Activated CD4-positive, alpha-beta memory T cell treated with anti-CD3 and anti-CD28 coated beads, Interleukin-2, amount 10 ng/mL, durations not matched to agents 7 days and 5 days (primary cell): ENCODE data around the gene MKI67. TPM values are rescaled to one million over a fixed set of nuclear protein-coding genes. Genes with fewer than 3 reads are reported as not detected.
"Not testable (repeated sequence)": the region's sequence is repeated elsewhere in the genome, so short reads cannot be mapped to it uniquely, and the experiment has no call there.

Experiments used
- CTCF ChIA-PET: fragments of 350-600 bp; sonication (Branson Sonifier 250); formaldehyde crosslinking; loops from one replicate; lab custom pipeline; 2021; ENCODE audit warnings: antibody characterized with exemption, inconsistent platforms; lab: Charles Lee
- POLR2A ChIA-PET: fragments of 350-600 bp; sonication (Branson Sonifier 250); formaldehyde crosslinking; loops from one replicate; lab custom pipeline; 2021; ENCODE audit warnings: antibody characterized with exemption; lab: Charles Lee
- DNase-seq: peaks from one replicate; pipeline ENCODE4 v3.0.0-alpha.2; 2020
- H3K27ac Mint-ChIP-seq: one replicate; pipeline ENCODE4 v1.8.0; 2021; ENCODE audit warnings: mild to moderate bottlenecking, mixed read lengths
- H3K27me3 Mint-ChIP-seq: one replicate; pipeline ENCODE4 v1.8.0; 2021; ENCODE audit warnings: mixed read lengths
- H3K36me3 Mint-ChIP-seq: one replicate; pipeline ENCODE4 v1.8.0; 2021; ENCODE audit warnings: low read depth, mixed read lengths
- H3K4me1 Mint-ChIP-seq: one replicate; pipeline ENCODE4 v1.8.0; 2021; ENCODE audit warnings: mixed read lengths
- H3K4me3 Mint-ChIP-seq: one replicate; pipeline ENCODE4 v1.8.0; 2021; ENCODE audit warnings: mild to moderate bottlenecking, mixed read lengths
- H3K9me3 Mint-ChIP-seq: one replicate; pipeline ENCODE4 v1.8.0; 2021; ENCODE audit warnings: mixed read lengths
- total RNA-seq, 2 experiments: library from RNA; stranded (reverse); gene quantifications; one replicate each; pipeline ENCODE4 v1.2.3, GENCODE V29; 2021

The MKI67 gene, protein sequence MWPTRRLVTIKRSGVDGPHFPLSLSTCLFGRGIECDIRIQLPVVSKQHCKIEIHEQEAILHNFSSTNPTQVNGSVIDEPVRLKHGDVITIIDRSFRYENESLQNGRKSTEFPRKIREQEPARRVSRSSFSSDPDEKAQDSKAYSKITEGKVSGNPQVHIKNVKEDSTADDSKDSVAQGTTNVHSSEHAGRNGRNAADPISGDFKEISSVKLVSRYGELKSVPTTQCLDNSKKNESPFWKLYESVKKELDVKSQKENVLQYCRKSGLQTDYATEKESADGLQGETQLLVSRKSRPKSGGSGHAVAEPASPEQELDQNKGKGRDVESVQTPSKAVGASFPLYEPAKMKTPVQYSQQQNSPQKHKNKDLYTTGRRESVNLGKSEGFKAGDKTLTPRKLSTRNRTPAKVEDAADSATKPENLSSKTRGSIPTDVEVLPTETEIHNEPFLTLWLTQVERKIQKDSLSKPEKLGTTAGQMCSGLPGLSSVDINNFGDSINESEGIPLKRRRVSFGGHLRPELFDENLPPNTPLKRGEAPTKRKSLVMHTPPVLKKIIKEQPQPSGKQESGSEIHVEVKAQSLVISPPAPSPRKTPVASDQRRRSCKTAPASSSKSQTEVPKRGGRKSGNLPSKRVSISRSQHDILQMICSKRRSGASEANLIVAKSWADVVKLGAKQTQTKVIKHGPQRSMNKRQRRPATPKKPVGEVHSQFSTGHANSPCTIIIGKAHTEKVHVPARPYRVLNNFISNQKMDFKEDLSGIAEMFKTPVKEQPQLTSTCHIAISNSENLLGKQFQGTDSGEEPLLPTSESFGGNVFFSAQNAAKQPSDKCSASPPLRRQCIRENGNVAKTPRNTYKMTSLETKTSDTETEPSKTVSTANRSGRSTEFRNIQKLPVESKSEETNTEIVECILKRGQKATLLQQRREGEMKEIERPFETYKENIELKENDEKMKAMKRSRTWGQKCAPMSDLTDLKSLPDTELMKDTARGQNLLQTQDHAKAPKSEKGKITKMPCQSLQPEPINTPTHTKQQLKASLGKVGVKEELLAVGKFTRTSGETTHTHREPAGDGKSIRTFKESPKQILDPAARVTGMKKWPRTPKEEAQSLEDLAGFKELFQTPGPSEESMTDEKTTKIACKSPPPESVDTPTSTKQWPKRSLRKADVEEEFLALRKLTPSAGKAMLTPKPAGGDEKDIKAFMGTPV (N-terminal part only)
- 100 to 1,000 TPM; 253 to 272 TPM for total RNA-seq

DNA sequence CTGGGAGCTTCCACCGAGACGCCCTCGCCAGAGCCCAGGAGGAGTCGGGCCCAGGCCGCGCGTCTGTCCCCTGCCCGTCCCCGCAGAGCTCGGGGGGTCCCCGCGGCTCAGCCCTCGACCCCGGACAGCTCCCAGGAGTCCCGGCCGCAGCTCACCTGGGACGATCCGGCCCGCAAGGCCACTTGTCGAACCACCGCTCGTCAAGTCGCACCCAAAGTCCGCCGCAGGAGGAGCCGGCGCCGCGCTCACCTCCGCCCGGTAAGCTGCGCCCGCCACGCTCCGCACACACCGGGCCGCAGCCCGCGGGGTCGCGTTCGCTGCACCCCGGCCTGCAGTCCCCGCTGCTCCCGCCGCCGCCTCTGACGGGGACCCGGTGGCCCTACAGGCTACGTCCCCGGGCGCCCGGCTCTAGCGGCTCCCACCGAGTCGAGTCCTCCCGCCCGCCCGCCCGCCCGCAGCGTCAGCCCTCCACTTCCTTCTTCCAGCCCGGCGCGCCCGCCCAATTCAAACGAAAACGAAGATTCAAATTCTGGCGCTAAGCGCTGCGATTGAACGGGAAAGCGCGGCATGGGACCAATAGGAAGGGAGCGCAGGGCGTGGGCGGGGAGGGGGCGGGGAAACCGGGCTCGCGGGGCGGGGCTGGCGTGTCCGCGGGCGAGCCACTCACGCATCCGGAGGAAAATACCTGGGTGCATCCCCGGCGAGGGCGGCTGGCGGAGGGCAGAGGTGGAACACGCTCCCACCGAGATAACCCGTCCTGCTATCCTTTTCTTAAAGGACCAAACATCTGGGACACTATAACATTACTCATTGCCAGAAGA is at the start of gene MKI67:
Gene MKI67, minus strand, starts transcription at position 480 of the 821 bp plus-strand sequence. CDS start 756 bp downstream, outside the sequence.
- Mint-ChIP-seq H3K36me3 (peaks cover 41% of the 10 kb centered on the region), H3K4me1 (peaks cover 40% of the 10 kb centered on the region)

DNA sequence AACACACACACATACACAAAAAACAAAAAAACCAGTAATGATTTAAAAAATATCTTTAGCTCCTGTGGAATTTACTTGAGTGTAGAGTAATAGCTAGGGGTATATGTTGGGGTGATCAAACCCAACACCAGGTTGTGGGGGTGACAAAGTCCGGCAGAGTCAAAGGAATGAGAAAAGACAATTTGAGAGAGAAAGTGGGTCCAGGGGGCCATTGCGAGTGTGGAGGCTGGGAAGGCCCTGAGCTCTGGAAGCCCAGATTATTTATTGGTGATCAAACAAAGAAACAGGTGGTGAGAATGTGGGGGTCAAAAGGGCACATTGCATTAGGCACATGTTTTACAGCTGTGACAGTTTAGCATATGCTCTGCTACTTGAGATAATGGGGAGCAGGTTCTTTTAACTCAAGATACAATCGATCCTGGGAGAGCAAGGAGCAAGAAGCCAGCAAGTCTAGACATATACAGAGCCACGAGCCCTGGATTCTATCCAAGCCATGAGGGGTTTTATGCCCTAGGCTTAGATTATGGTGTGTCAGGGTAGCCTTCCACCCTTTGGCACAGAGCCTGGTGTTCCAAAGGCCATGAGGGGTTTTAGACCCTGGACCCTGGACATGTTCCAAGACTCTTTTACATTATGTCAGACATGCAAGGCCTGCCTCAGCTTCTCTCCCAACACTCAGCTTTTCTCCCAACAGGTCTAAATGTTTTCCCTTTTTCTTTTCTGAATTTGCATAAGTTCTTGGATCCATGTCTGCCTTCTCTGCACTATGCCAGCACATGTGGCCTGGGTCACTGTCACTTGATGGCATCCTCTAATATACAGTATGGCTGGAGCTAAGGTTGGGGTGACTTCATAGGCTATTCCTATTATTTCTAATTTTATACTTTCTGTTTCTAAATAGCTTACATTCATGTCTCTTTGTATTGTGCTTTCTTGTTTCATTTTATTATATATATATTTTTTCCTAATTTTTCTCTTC is 48.6 kb upstream of the MKI67 start:
- Mint-ChIP-seq H3K36me3 (peaks cover 5% of the 10 kb centered on the region), H3K4me1 (peaks cover 11% of the 10 kb centered on the region), H3K4me3 (no peak overlapping the region), H3K27me3 (peaks cover 20% of the 10 kb centered on the region), H3K9me3 (peaks cover 24% of the 10 kb centered on the region), H3K27ac (no peak overlapping the region)
- DNase-seq, result no peak
- POLR2A ChIA-PET, result interaction anchor here (0.6 kb wide), 1 partner anchor 48 kb away, joined by 3 read pairs; no protein-coding TSS in a partner anchor
- CTCF ChIA-PET, result interaction anchor here (0.5 to 14.3 kb wide), 5 partner anchors 9 to 36 kb away, joined by 3 to 205 read pairs (median 4); no protein-coding TSS in a partner anchor

More for the DNA sequence above, at the start of gene MKI67:
- ChIA-PET POLR2A (interaction anchor here (0.7 to 7.2 kb wide), 26 partner anchors 11 to 1984 kb away, joined by 3 to 84 read pairs (median 4); partner anchors contain the start of gene C10orf143), CTCF (interaction anchor here (0.6 to 1.5 kb wide), 10 partner anchors 9 to 321 kb away, joined by 3 to 10 read pairs (median 4); no protein-coding TSS in a partner anchor)
- peak within 1 kb of the TSS; percentile 94 for H3K27ac Mint-ChIP-seq
- DNase-seq, result peak; percentile 94
- peaks cover 11% of the 10 kb centered on the region for H3K27me3 Mint-ChIP-seq
- no peaks in the 10 kb centered on the region for H3K9me3 Mint-ChIP-seq
- H3K4me3 Mint-ChIP-seq, result peak within 1 kb of the TSS; percentile 99

DNA sequence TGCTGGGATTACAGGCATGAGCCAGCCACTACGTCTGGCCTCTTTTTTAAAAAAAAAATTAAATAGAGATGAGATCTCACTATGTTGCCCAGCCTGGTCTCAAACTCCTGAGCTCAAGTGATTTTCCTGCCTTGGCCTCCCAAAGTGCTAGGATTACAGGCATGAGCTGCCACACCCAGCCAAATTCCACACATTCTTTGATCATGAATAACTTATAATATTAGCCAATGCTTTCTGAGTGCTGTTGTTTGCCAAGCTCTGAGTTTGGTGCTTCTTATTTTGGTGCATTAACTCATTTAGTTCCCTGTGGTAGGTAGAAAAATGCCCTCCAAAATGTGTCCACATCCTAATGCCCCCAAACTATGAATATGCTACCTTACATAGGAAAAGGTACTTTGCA is 47.2 kb upstream of the MKI67 start:
- Mint-ChIP-seq H3K4me1 (peaks cover 2% of the 10 kb centered on the region), H3K4me3 (no peak overlapping the region), H3K27me3 (peaks cover 27% of the 10 kb centered on the region), H3K27ac (no peak overlapping the region), H3K9me3 (peaks cover 24% of the 10 kb centered on the region), H3K36me3 (peaks cover 5% of the 10 kb centered on the region)
- no peak for DNase-seq
- CTCF ChIA-PET, result interaction anchor here (0.6 to 14.3 kb wide), 3 partner anchors 21 to 104 kb away, joined by 3 to 205 read pairs (median 3); no protein-coding TSS in a partner anchor
- POLR2A ChIA-PET, result no interaction called here

DNA sequence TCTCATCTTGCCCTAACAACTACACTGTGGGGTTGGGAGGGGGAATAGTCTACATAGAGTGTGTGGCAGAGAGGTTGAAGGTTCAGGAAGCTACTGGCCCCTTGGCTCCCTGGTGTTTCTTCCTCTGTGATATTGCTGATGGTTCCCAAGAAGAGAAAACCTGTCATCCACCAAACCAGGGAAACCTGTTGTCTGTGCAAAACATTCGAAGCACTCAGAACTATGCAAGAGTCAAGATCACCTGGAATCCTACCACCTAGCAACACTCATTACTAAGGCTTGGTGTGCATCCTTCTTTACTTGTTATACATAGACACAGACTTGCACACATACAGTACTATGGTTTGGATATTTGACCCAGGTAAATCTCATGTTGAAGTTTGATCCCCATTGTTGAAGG is 46.5 kb upstream of the MKI67 start:
- Mint-ChIP-seq H3K27ac (no peak overlapping the region), H3K9me3 (peaks cover 24% of the 10 kb centered on the region), H3K4me1 (no peaks in the 10 kb centered on the region), H3K27me3 (peaks cover 28% of the 10 kb centered on the region), H3K4me3 (no peak overlapping the region), H3K36me3 (peaks cover 5% of the 10 kb centered on the region)
- ChIA-PET POLR2A (interaction anchor here (0.6 kb wide), 1 partner anchor 9 kb away, joined by 3 read pairs; no protein-coding TSS in a partner anchor), CTCF (interaction anchor here (14.3 kb wide), 1 partner anchor 38 kb away, joined by 205 read pairs; no protein-coding TSS in a partner anchor)
- no peak for DNase-seq

DNA sequence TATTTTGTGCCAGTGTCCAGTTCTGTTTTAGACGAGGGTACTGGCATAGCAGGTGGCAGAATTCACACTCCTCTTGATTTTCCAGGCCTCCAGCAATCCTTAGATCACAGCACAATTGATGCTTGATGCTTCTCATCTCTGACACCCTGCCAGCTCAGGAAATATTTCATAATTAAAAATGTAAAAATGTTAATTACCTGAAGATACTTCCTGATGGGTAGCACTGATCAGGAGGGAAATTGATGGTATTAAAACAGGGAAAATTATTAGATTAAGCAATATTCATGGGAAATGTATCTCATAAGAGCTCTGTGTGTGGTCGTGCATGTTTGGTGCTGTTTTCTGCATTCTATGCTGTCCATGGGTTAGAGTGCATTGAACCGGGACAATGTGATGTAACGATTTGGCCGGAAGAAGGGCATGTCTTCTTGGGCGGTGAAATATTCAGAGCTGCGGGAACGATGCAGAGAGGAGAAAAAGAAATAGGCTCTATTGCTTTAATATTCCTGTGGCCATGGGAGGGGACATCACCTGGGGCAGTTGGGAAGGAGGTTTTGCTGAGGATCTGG is 43.7 kb upstream of the MKI67 start:
- DNase-seq, result no peak
- H3K27me3 Mint-ChIP-seq, result peaks cover 34% of the 10 kb centered on the region
- H3K9me3 Mint-ChIP-seq, result peaks cover 21% of the 10 kb centered on the region
- CTCF ChIA-PET, result no interaction called here
- peaks cover 5% of the 10 kb centered on the region for H3K36me3 Mint-ChIP-seq
- no peak overlapping the region for H3K4me3 Mint-ChIP-seq
- POLR2A ChIA-PET, result no interaction called here
- no peak overlapping the region for H3K27ac Mint-ChIP-seq
- no peaks in the 10 kb centered on the region for H3K4me1 Mint-ChIP-seq

DNA sequence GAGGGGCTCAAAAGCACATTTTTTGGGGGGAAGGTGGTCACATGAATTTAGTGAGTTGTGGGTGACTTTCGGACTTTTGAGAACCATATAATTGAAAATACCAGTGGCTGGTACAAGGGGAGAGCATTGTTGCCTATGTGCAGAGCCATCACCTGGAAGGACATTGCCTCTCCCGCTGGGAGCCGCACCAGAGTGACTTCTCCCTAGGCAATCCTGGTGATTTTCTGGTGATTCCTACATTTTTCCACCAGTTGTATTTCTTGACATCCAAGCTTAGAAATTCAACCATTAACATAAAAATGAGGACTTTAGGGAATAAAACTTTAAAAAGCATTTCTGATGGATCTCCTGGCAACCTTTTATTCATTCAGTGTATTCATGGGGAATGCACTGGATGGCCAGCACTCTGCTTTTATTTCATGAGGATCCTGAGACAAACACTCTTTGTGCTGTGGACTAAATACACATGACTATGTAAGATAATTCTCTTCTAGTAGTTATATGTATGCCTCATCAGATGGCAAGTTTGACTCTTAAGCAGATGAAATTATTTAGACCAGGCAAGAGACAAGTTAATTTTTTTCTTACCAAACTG is 41.8 kb upstream of the MKI67 start:
- Mint-ChIP-seq H3K36me3 (no peaks in the 10 kb centered on the region), H3K4me3 (no peak overlapping the region), H3K27ac (no peak overlapping the region), H3K9me3 (peaks cover 13% of the 10 kb centered on the region), H3K4me1 (no peaks in the 10 kb centered on the region), H3K27me3 (peaks cover 32% of the 10 kb centered on the region)
- ChIA-PET POLR2A (no interaction called here), CTCF (interaction anchor here (2.4 kb wide), 1 partner anchor 11 kb away, joined by 11 read pairs; no protein-coding TSS in a partner anchor)
- DNase-seq, result no peak

DNA sequence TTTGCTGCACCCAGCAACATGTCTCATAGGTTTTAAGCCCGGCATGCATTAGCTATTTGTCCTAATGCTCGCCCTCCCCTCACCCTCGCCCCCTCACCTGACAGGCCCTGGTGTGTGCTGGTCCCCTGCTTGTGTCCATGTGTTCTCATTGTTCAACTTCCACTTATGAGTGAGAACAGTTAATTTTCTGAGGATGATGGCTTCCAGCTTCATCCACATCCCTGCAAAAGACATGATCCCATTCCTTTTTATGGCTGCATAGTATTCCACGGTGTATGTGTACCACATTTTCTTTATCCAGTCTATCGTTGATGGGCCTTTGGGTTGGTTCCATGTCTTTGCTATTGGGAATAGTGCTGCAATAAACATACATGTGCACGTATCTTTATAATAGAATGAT is 40.9 kb upstream of the MKI67 start:
- POLR2A ChIA-PET, H3K9me3 Mint-ChIP-seq, H3K36me3 Mint-ChIP-seq, H3K4me3 Mint-ChIP-seq, DNase-seq, H3K27ac Mint-ChIP-seq, H3K4me1 Mint-ChIP-seq: not testable (repeated sequence)
- peaks cover 27% of the 10 kb centered on the region for H3K27me3 Mint-ChIP-seq
- CTCF ChIA-PET, result interaction anchor here (1.2 to 2.4 kb wide), 4 partner anchors 8 to 45 kb away, joined by 3 to 11 read pairs (median 7); no protein-coding TSS in a partner anchor

DNA sequence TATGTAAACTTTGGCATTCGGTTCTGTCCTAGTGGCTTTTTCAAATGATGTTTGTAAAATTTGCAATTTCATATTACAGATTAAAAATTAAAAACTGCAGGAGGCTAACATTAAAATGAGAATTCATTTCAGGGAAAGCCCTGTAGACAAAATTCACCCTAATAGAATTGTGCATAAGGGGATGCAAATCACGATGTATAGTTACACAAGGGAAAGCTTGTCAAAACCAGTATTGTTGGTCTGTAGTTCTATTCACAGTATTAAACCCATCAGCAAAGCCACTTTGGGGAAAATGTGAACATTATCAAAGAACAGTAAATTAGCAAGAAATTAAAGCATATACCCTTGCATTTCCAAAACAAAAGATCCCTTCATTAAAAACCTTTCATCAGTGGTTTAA is 39.9 kb upstream of the MKI67 start:
- H3K4me3 Mint-ChIP-seq, result no peak overlapping the region
- peaks cover 10% of the 10 kb centered on the region for H3K4me1 Mint-ChIP-seq
- no peak for DNase-seq
- H3K27me3 Mint-ChIP-seq, result peaks cover 27% of the 10 kb centered on the region
- H3K27ac Mint-ChIP-seq, result no peak overlapping the region
- H3K9me3 Mint-ChIP-seq, result peaks cover 3% of the 10 kb centered on the region
- H3K36me3 Mint-ChIP-seq, result no peaks in the 10 kb centered on the region
- ChIA-PET CTCF (interaction anchor here (1.2 to 2.4 kb wide), 4 partner anchors 9 to 46 kb away, joined by 3 to 11 read pairs (median 7); no protein-coding TSS in a partner anchor), POLR2A (no interaction called here)

DNA sequence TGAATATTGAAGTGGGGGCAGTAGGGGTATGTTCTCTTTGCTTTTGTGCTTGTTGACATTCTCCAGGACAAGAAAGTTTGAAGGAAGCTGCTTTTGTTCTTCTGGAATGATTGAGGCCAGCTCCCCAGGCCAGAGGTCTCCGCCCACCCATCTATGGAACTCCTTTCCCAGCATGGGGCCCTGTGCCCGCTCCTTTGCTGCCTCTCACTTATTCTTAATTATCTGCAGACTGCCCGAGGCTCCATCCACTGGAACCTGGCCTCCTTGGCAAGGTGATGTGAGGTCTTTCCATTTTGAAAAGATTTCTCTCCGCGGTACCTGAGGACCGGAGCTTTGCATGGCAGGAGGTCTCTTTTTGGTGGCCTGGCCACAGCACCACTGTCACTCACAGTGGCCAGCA is 39.3 kb upstream of the MKI67 start:
- no peaks in the 10 kb centered on the region for H3K36me3 Mint-ChIP-seq
- no peaks in the 10 kb centered on the region for H3K9me3 Mint-ChIP-seq
- DNase-seq, result no peak
- no peak overlapping the region for H3K4me3 Mint-ChIP-seq
- POLR2A ChIA-PET, result no interaction called here
- CTCF ChIA-PET, result interaction anchor here (1.3 to 1.8 kb wide), 2 partner anchors 15 to 46 kb away, joined by 3 to 10 read pairs; no protein-coding TSS in a partner anchor
- no peak overlapping the region for H3K27ac Mint-ChIP-seq
- H3K27me3 Mint-ChIP-seq, result peaks cover 27% of the 10 kb centered on the region
- H3K4me1 Mint-ChIP-seq, result peaks cover 16% of the 10 kb centered on the region

DNA sequence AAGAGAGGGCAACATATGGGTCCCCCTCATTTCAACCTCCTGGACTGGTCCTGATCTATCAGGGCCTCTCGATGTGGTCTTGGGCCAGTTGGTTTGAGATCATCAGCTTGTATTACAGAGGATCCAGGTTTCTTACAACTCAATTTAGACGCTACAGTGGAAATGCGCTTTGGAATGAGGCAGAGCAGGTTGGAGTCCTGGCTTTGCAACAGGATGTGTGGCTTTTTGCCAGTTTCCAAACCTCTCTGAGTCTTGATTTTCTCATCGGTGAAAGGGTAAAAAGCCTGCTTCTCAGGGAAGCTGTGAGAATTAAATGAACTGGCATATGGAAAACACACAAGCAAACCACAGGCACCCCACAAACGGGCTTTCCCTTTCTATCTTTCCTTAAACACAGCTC is 37.5 kb upstream of the MKI67 start:
- Mint-ChIP-seq H3K36me3 (no peaks in the 10 kb centered on the region), H3K9me3 (no peaks in the 10 kb centered on the region), H3K27ac (no peak overlapping the region), H3K4me3 (no peak overlapping the region), H3K27me3 (peaks cover 15% of the 10 kb centered on the region), H3K4me1 (peaks cover 23% of the 10 kb centered on the region)
- no peak for DNase-seq
- POLR2A ChIA-PET, result interaction anchor here (1.6 kb wide), 1 partner anchor 24 kb away, joined by 4 read pairs; no protein-coding TSS in a partner anchor
- CTCF ChIA-PET, result interaction anchor here (1.2 to 1.4 kb wide), 2 partner anchors 12 to 48 kb away, joined by 3 read pairs; no protein-coding TSS in a partner anchor
